Panc1 (cell line): ENCODE measurements around the gene SDC4. TPM values are rescaled to one million over a fixed set of nuclear protein-coding genes. Genes with fewer than 3 reads are reported as not detected.

ENCODE experiments used
- ATAC-seq: fragments of 200-7000 bp; cut with Tn5 transposase; 2 replicates; pipeline ENCODE4 v1.9.1; 2020; ENCODE audit warnings: mild to moderate bottlenecking, moderate library complexity
- BruUV-seq: library from RNA; stranded (reverse); fragments of 400-500 nt; replicated peaks from 2 replicates; lab custom pipeline; 2021; lab: Mats Ljungman, UMichigan
- CTCF ChIA-PET: fragments of 300-600 bp; sonication (Branson Sonifier 250); formaldehyde crosslinking; loops from one replicate; lab custom pipeline; 2022; ENCODE audit warnings: antibody characterized with exemption; lab: Charles Lee
- POLR2A ChIA-PET: fragments of 300-600 bp; sonication (Branson Sonifier 250); formaldehyde crosslinking; loops from one replicate; lab custom pipeline; 2022; ENCODE audit warnings: antibody characterized with exemption; lab: Charles Lee
- DNase-seq: peaks from one replicate; pipeline ENCODE4 v3.0.0-alpha.2; 2010; ENCODE audit warnings: low read depth, low spot score
- H3K27ac ChIP-seq: 2 replicates; pipeline ENCODE4 v1.5.1; 2011; ENCODE audit warnings: mild to moderate bottlenecking, low read length, inconsistent platforms
- H3K27me3 ChIP-seq: fragments of 200-500 bp; sonication (Bioruptor generic); 2 replicates; pipeline ENCODE4 v1.6.0; 2014; ENCODE audit warnings: low read length, inconsistent platforms; ENCODE audit not compliant: control insufficient read depth, insufficient read depth
- H3K36me3 ChIP-seq: fragments of 200-500 bp; sonication (Bioruptor generic); 2 replicates; pipeline ENCODE4 v1.5.1; 2014; ENCODE audit warnings: inconsistent platforms, mild to moderate bottlenecking, low read length, moderate library complexity; ENCODE audit not compliant: control insufficient read depth, insufficient read depth
- H3K4me1 ChIP-seq: 2 replicates; pipeline ENCODE4 v1.5.1; 2011; ENCODE audit warnings: inconsistent platforms, mild to moderate bottlenecking, low read length, moderate library complexity; ENCODE audit not compliant: control insufficient read depth, insufficient read depth
- H3K4me3 ChIP-seq, 2 experiments: 2 replicates each; pipeline ENCODE4 v1.5.1; 2011 to 2012; ENCODE audit warnings: low read depth in 2 of 2, low read length in 2 of 2, mild to moderate bottlenecking in 2 of 2, inconsistent platforms in 1 of 2, moderate library complexity in 1 of 2
- H3K9me3 ChIP-seq: fragments of 200-500 bp; sonication (Bioruptor generic); 2 replicates; pipeline ENCODE4 v1.5.1; 2014; ENCODE audit warnings: low read depth, mild to moderate bottlenecking, inconsistent platforms, low read length, moderate library complexity; ENCODE audit not compliant: control insufficient read depth, insufficient read depth
- CTCF ChIP-seq: fragments of 450-650 bp; IDR thresholded peaks from 2 replicates; pipeline ENCODE4 v1.5.1; 2017; ENCODE audit warnings: mild to moderate bottlenecking
- POLR2AphosphoS5 ChIP-seq: IDR thresholded peaks from 2 replicates; pipeline ENCODE4 v1.6.1; 2012; ENCODE audit warnings: mild to moderate bottlenecking, low read depth, low read length, moderate library complexity
- SIN3A ChIP-seq: IDR thresholded peaks from 2 replicates; pipeline ENCODE4 v1.6.1; 2012; ENCODE audit warnings: low read depth, mild to moderate bottlenecking, low read length, moderate library complexity, borderline replicate concordance; ENCODE audit not compliant: insufficient read depth
- TCF7L2 ChIP-seq: IDR thresholded peaks from 2 replicates; pipeline ENCODE4 v1.6.1; 2011; ENCODE audit warnings: mild to moderate bottlenecking, low read depth, low read length, inconsistent platforms
- in situ Hi-C: cut with HindIII; loops from 2 replicates; pipeline ENCODE4 v1.10.0; 2016; ENCODE audit warnings: low sequenced_read_pairs, low pct_unique_long_range_greater_than_20kb
- intact Hi-C: fragments of 100-400 bp; cut with micrococcal nuclease; formaldehyde crosslinking; loops from one replicate; pipeline ENCODE4 v1.10.0; 2022; ENCODE audit not compliant: unreplicated experiment
- total RNA-seq: library from RNA; stranded (reverse); gene quantifications from one replicate; pipeline ENCODE4 v1.2.1, GENCODE V29; 2021; ENCODE audit not compliant: unreplicated experiment
- TF ChIP-seq, protein P1 (sequence below), 2 experiments: IDR thresholded peaks; 2 replicates each; pipeline ENCODE4 v1.6.1; 2011 to 2012; ENCODE audit warnings: low read depth in 2 of 2, control low read depth in 1 of 2, low read length in 1 of 2, mild to moderate bottlenecking in 1 of 2, moderate library complexity in 1 of 2; ENCODE audit not compliant: insufficient read depth in 1 of 2

SDC4 gene
- total RNA-seq, 1 experiment from 2014 or later: 93.3 TPM

DNA sequence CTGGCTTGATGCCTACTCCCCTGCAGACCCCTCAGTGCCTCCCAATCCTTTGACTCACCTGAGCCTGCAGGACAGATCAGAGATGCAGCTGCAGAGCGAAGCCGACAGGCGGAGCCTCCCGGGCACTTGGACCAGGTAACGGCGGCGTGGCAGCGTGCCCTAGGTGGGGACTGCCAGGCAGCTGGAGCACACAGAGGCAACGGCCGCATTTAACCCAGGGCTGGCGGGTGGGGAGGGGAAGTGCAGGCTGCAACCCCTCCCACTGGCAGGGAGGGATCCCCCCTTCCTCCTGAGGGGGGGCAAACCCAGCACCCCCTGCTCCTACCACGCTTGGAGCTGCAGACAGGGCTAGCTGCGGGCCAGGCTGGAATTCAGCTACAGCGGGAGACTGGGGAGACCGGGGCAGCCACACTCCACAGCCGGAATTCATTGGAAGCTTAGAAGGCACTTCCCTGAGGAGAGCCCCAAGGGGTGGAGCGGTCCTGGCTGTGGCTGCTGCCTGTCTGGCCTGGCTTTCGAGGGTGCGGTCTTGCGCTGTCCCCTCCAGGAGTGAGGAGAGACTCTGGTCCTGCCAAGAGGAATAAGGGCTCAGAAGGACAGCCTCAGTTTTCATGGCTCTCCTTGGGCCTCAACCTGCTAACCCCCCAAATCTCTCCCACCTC, 40.0 kb downstream of the SDC4 start, which contains the start of gene MATN4:
MATN4 (minus strand) TSS at position 183 of the 662 bp plus-strand sequence. CDS start 2,717 bp downstream, outside the sequence.
- no peaks in the 10 kb centered on the region for H3K27me3 ChIP-seq
- no TSS peak for BruUV-seq
- DNase-seq: no peak
- no peak within 1 kb of the TSS for H3K27ac ChIP-seq
- in situ Hi-C loops: no loop called here
- ChIA-PET CTCF (no interaction called here), POLR2A (no interaction called here)
- intact Hi-C loops: no loop called here
- H3K9me3 ChIP-seq: no peaks in the 10 kb centered on the region
- H3K4me3 ChIP-seq: no peak within 1 kb of the TSS
- H3K4me1 ChIP-seq: peaks cover 4% of the 10 kb centered on the region; the same call in 1 of the 2 replicates
- ATAC-seq: no peak
- TF ChIP-seq CTCF: no peak
- no peak for TF ChIP-seq SIN3A
- TF ChIP-seq POLR2AphosphoS5: no peak
- no peak for TF ChIP-seq TCF7L2
- H3K36me3 ChIP-seq: no peaks in the 10 kb centered on the region

DNA sequence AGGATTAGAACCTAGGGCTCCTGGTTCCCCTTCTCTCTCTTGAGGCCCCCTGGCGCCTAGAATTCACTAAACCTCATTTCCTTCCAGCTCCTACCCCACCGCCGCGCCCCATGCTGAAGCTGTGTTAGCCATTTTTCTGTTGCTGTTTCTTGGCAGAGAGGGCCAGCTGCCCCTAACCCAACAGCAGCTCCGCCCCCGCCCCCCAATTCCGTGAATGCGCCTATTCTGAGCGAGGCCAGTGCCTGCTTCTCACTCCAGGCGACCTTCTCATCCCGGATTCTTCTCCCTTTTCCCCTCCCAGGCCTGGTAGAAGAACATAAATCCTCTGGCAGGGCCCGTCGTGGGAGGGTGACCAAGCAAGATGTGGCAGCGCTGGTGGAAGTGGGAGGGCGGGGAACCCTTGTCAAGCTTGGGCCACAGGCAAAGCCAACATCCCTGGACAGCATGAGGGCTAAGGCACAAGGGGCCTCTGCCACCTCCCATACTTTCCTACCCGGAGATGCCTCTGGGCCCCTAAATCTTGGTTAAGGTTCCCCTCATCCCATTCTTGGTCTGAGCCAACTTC, 41.1 kb downstream of the SDC4 start:
- no peak overlapping the region for H3K4me3 ChIP-seq
- no peaks in the 10 kb centered on the region for H3K36me3 ChIP-seq
- intact Hi-C loops (no loop called here), in situ Hi-C loops (no loop called here)
- peaks cover 4% of the 10 kb centered on the region; the same call in 1 of the 2 replicates for H3K4me1 ChIP-seq
- no peak for ATAC-seq
- TF ChIP-seq CTCF (no peak), SIN3A (no peak), POLR2AphosphoS5 (no peak), TCF7L2 (no peak)
- TF ChIP-seq, protein P1, sequence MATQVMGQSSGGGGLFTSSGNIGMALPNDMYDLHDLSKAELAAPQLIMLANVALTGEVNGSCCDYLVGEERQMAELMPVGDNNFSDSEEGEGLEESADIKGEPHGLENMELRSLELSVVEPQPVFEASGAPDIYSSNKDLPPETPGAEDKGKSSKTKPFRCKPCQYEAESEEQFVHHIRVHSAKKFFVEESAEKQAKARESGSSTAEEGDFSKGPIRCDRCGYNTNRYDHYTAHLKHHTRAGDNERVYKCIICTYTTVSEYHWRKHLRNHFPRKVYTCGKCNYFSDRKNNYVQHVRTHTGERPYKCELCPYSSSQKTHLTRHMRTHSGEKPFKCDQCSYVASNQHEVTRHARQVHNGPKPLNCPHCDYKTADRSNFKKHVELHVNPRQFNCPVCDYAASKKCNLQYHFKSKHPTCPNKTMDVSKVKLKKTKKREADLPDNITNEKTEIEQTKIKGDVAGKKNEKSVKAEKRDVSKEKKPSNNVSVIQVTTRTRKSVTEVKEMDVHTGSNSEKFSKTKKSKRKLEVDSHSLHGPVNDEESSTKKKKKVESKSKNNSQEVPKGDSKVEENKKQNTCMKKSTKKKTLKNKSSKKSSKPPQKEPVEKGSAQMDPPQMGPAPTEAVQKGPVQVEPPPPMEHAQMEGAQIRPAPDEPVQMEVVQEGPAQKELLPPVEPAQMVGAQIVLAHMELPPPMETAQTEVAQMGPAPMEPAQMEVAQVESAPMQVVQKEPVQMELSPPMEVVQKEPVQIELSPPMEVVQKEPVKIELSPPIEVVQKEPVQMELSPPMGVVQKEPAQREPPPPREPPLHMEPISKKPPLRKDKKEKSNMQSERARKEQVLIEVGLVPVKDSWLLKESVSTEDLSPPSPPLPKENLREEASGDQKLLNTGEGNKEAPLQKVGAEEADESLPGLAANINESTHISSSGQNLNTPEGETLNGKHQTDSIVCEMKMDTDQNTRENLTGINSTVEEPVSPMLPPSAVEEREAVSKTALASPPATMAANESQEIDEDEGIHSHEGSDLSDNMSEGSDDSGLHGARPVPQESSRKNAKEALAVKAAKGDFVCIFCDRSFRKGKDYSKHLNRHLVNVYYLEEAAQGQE (IDR thresholded peaks at IDR 0.05; ENCODE audit: insufficient read depth in 1 of 2, low read depth in 2 of 2, low read length in 1 of 2): no peak
- no TSS peak for BruUV-seq
- CTCF ChIA-PET: interaction anchor here (0.6 to 0.9 kb wide), 2 partner anchors 124 to 263 kb away, joined by 3 read pairs; no protein-coding TSS in a partner anchor
- DNase-seq: no peak
- no peaks in the 10 kb centered on the region for H3K27me3 ChIP-seq
- H3K27ac ChIP-seq: no peak overlapping the region
- no peaks in the 10 kb centered on the region for H3K9me3 ChIP-seq
- POLR2A ChIA-PET: no interaction called here
